HG03439 (cell line): ENCODE data around the gene IMMT.
A peak's percentile ranks its signal among the peaks of the same experiment; 100 is the strongest.

Source experiments
- ATAC-seq: cut with Tn5 transposase; IDR thresholded peaks from one replicate; pipeline ENCODE4 v1.9.1; 2021; ENCODE audit warnings: mild to moderate bottlenecking, moderate library complexity; ENCODE audit not compliant: unreplicated experiment

IMMT gene

GRCh38 chr2:86143926-86144685 is 51.2 kb downstream of the IMMT start:
- ATAC-seq: no peak

- no peak for ATAC-seq
Measured at GRCh38 chr2:86143307-86143706, 52.0 kb downstream of the IMMT start.

DNA sequence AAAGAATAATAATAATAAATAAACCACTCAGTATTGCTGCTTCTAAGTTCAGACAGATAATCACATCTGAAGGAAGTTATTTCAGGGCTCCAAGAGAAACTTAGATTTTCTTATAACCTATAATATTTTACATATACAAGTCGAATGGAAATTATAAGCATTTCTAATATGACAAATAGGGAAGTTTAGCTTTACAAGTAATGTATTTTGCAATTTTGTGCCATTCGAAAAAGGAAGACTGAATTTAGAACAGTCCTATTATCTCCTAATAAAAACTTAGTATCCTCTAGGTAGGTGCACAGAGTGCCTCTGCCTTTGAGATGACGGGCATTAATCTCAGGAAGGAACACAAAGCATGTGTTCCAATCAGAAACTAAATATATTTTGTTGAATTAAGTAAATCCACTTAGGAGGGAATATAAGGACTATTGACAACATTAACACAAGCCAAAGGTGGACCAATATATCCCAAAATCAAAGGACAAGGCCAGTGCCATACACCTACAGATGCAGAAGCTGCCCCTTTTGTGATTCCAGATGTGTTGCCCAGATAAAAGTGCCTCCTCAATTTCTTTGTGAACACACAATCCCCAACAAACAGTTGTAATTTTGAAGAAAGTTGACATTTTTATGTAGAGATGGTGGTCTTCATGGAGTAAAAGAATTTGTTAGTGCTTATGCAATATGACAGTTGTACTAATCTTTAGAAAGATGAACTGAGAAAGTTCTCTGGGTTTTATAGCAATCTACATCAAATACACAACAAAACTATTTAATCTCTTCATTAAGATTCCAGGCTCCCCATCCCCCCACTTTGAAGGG is 52.6 kb downstream of the IMMT start:
- no peak for ATAC-seq

- ATAC-seq: no peak
Measured at GRCh38 chr2:86140969-86141392, 54.3 kb downstream of the IMMT start.

DNA sequence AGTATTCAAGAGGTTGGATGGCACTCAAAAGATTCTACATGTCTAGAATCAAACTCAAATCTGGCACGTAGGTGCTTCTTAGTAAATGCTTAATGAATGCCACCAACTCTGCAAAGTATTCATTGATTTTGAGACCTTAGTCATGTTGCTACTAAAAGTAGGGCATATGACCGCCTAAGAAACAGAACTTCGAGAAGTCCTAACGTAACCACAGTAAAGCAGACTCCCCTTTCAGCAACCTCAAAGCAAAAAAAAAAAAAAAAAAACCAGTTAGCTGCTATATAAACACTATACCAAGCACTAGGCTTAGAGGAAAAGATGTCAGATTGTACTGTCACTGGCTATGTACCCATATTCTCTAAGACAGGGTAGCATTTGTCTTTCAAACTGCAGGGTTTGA is 55.3 kb downstream of the IMMT start:
- no peak for ATAC-seq

DNA sequence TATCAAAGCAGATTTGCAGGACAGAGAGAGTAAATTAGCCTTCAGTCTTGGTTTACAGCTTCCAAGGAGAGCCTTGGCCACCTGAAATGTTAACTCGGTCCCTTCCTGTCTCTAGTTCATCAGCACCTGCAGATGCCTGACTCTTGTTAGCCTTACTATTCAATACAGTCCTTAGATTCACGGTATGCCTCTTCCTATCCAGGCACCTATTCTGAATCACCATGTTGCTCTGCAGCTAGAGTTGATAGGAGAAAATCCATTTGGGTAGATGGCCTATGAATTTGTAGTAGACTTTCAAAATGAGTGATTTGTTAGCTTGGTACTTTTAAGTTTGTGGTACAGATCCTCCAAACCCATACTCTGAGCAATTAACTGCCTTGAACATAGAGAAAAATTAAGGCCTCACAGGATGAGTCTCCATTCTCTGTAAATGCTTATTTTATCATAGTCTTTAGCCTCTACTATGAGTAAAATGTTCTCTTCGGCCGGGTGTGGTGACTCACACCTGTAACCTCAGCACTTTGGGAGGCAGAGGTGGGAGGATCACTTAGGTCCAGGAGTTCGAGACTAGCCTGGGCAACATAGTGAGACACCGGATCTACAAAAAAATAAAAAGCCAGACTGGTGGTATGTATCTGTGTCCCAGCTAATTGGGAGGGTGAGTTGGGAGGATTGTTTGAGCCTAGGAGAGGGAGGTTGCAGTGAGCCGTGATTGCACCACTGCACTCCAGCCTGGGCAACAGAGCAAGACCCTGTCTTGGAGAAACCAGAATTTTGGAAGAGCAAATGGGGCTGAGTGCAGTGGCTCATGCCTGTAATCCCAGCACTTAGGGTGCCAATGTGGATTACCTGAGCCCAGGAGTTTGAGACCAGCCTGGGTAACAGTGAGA is 56.3 kb downstream of the IMMT start:
- no peak for ATAC-seq

GRCh38 chr2:86136141-86136540 is 59.1 kb downstream of the IMMT start:
- ATAC-seq: no peak

- ATAC-seq: no peak
Measured at GRCh38 chr2:86135653-86136052, 59.6 kb downstream of the IMMT start.

GRCh38 chr2:86134709-86135108 is 60.6 kb downstream of the IMMT start:
- ATAC-seq: no peak

GRCh38 chr2:86124683-86125082 is 70.6 kb downstream of the IMMT start:
- no peak for ATAC-seq

GRCh38 chr2:86123328-86123925 is 71.8 kb downstream of the IMMT start:
- ATAC-seq: no peak

- no peak for ATAC-seq
Measured at GRCh38 chr2:86118130-86118529, 77.1 kb downstream of the IMMT start.

DNA sequence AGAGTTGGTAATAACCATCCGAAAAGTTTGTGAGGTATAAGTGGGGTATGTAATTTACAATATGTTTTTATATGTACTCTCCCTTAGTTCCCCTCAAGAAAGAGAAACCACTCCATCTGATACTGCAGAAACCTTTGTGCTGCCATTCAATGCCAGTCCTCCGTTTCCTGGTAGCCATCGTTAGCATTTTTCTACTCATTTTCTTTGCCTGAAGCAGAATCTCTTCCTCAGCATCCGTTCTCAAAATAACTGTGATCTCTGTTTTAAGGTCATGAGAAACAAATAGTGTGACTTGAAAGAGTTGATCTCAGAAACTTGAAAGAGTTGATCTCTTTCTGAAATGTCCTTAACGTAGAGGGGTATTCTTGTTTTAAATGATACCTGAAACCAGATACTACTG is 88.2 kb downstream of the IMMT start:
- no peak for ATAC-seq

GRCh38 chr2:86105969-86106945 is 89.0 kb downstream of the IMMT start, which contains the start of gene PTCD3:
TSS of gene PTCD3 (plus strand) at chr2:86106235. CDS start at chr2:86106248, 13 bp downstream.
- ATAC-seq: peak; percentile 93

- ATAC-seq: peak; percentile 74
Measured at GRCh38 chr2:86105252-86105968, 89.9 kb downstream of the IMMT start, which contains the start of gene POLR1A. TSS of gene POLR1A (minus strand) at chr2:86105886. CDS start at chr2:86105776, 110 bp downstream.

DNA sequence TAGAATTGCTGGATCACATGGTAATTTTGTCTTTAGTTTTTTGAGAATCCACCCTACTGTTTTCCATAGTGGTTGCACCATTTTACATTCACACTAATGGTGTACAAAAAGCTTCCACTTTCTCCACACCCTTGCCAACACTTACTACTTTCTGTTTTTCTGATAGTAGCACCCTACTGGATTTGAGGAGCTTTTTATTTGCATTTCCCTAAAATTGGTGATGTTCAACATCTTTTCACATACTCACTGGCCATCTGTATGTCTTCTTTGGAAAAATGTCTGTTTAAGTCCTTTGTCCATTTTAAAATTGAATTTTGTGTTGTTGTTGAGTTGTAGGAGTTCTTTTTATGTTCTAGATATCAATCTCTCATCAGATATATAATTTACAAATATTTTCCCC is 93.1 kb downstream of the IMMT start:
- no peak for ATAC-seq

DNA sequence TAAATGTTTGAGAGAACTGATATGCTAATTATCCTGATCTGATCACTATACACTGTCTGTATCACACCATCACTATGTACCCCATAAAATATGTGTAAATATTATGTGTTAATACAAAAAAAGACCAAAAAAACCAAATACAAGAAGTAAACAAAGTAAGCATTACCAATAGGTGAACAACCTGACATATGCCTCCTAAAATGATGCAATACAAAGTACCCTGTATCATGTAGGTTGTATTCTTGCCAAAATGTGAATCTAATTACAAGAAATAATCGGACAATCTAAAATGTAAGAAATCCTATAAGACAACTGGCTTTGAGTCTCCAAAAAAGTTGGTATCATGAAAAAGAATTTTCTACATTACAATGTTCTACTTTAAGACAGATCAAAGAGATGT is 97.3 kb downstream of the IMMT start:
- ATAC-seq: no peak

GRCh38 chr2:86097114-86097896 is 98.0 kb downstream of the IMMT start:
- no peak for ATAC-seq
